Caco-2 (cell line): ENCODE results near the gene COQ10B. TPM values are rescaled to one million over a fixed set of nuclear protein-coding genes. Genes with fewer than 3 reads are reported as not detected.

Experiments used
- BruUV-seq: library from RNA; stranded (reverse); fragments of 400-500 nt; replicated peaks from 2 replicates; lab custom pipeline; 2021; lab: Mats Ljungman, UMichigan
- CTCF ChIA-PET: fragments of 300-600 bp; sonication (Branson Sonifier 250); formaldehyde crosslinking; loops from one replicate; lab custom pipeline; 2022; ENCODE audit warnings: antibody characterized with exemption; lab: Charles Lee
- POLR2A ChIA-PET: fragments of 300-600 bp; sonication (Branson Sonifier 250); formaldehyde crosslinking; loops from one replicate; lab custom pipeline; 2022; ENCODE audit warnings: antibody characterized with exemption; lab: Charles Lee
- DNase-seq, 2 experiments: peaks; one replicate each; pipeline versions ENCODE4 v3.0.0 to v3.0.0-alpha.2; 2020 to 2022
- H3K27me3 ChIP-seq: replicated peaks from 2 replicates; pipeline ENCODE4 v1.6.0; 2011; ENCODE audit warnings: low read length; ENCODE audit not compliant: control insufficient read depth, insufficient read depth
- H3K36me3 ChIP-seq: 2 replicates; pipeline ENCODE4 v1.5.1; 2011; ENCODE audit warnings: low read length; ENCODE audit not compliant: control insufficient read depth, insufficient read depth
- H3K4me1 ChIP-seq: fragments of 250-450 bp; sonication (Bioruptor Pico); 2 replicates; pipeline ENCODE4 v1.5.1; 2020; ENCODE audit warnings: mild to moderate bottlenecking
- H3K4me3 ChIP-seq: 2 replicates; pipeline ENCODE4 v1.5.1; 2011; ENCODE audit warnings: low read depth, mild to moderate bottlenecking, control low read depth, low read length
- H3K9me3 ChIP-seq: fragments of 250-450 bp; sonication (Bioruptor Pico); 2 replicates; pipeline ENCODE4 v1.5.1; 2020; ENCODE audit warnings: mild to moderate bottlenecking, moderate library complexity
- H3K27ac Mint-ChIP-seq: one replicate; pipeline ENCODE4 v1.8.0; 2022; ENCODE audit warnings: mixed read lengths; ENCODE audit not compliant: unreplicated experiment
- H3K27me3 Mint-ChIP-seq: one replicate; pipeline ENCODE4 v1.8.0; 2022; ENCODE audit warnings: mixed read lengths; ENCODE audit not compliant: insufficient read depth, unreplicated experiment
- H3K36me3 Mint-ChIP-seq: one replicate; pipeline ENCODE4 v1.8.0; 2022; ENCODE audit warnings: mild to moderate bottlenecking, mixed read lengths; ENCODE audit not compliant: insufficient read depth, unreplicated experiment
- H3K4me1 Mint-ChIP-seq: one replicate; pipeline ENCODE4 v1.8.0; 2022; ENCODE audit warnings: low read depth, mixed read lengths; ENCODE audit not compliant: unreplicated experiment
- H3K4me3 Mint-ChIP-seq: one replicate; pipeline ENCODE4 v1.8.0; 2022; ENCODE audit warnings: mild to moderate bottlenecking, moderate library complexity, mixed read lengths; ENCODE audit not compliant: unreplicated experiment
- H3K9me3 Mint-ChIP-seq: one replicate; pipeline ENCODE4 v1.8.0; 2022; ENCODE audit warnings: mixed read lengths; ENCODE audit not compliant: unreplicated experiment
- CTCF ChIP-seq, 2 experiments: fragments of 200-600 bp in 1 of 2; IDR thresholded peaks; 1 replicate in 1 of 2; 2 replicates in 1 of 2; pipeline versions ENCODE4 v1.5.1 to v1.8.0; 2011 to 2022; ENCODE audit warnings: antibody characterized with exemption in 1 of 2, control low read depth in 1 of 2, inconsistent platforms in 1 of 2, low read depth in 1 of 2, low read length in 1 of 2, mild to moderate bottlenecking in 1 of 2, moderate library complexity in 1 of 2; ENCODE audit not compliant: insufficient read depth in 1 of 2, severe bottlenecking in 1 of 2, unreplicated experiment in 1 of 2
- intact Hi-C: fragments of 100-400 bp; cut with micrococcal nuclease; formaldehyde crosslinking; loops from one replicate; pipeline ENCODE4 v1.10.0; 2022; ENCODE audit not compliant: unreplicated experiment
- total RNA-seq: library from RNA; stranded (reverse); gene quantifications from 2 replicates; pipeline ENCODE4 v1.2.3, GENCODE V29; 2022

The COQ10B gene
- total RNA-seq, 1 experiment from 2014 or later: 22.5 TPM

- DNase-seq: no peak
- POLR2A ChIA-PET: no interaction called here
- H3K4me3 ChIP-seq: no peak overlapping the region
- no peaks in the 10 kb centered on the region for H3K4me1 Mint-ChIP-seq
- H3K9me3 Mint-ChIP-seq: peaks cover 10% of the 10 kb centered on the region
- H3K36me3 ChIP-seq: peaks cover 2% of the 10 kb centered on the region; the same call in 1 of the 2 replicates
- intact Hi-C loops: no loop called here
- H3K4me1 ChIP-seq: no peaks in the 10 kb centered on the region
- H3K36me3 Mint-ChIP-seq: peaks cover 94% of the 10 kb centered on the region
- H3K9me3 ChIP-seq: peaks cover 9% of the 10 kb centered on the region
- no peak overlapping the region for H3K4me3 Mint-ChIP-seq
- TF ChIP-seq CTCF (IDR thresholded peaks at IDR 0.05; ENCODE audit: insufficient read depth in 1 of 2, low read depth in 1 of 2, low read length in 1 of 2, severe bottlenecking in 1 of 2, unreplicated experiment in 1 of 2): no peak
- no peak overlapping the region for H3K27ac Mint-ChIP-seq
- CTCF ChIA-PET: no interaction called here
- H3K27me3 Mint-ChIP-seq: no peaks in the 10 kb centered on the region
- BruUV-seq: no TSS peak
- H3K27me3 ChIP-seq: no peaks in the 10 kb centered on the region
Measured at GRCh38 chr2:197487385-197487784, 34.0 kb downstream of the COQ10B start.

- ChIA-PET CTCF (no interaction called here), POLR2A (interaction anchor here (1.3 kb wide), 1 partner anchor 43 kb away, joined by 3 read pairs; the partner anchor contains the start of gene COQ10B)
- peaks cover 33% of the 10 kb centered on the region for H3K4me1 ChIP-seq
- no peaks in the 10 kb centered on the region for H3K27me3 ChIP-seq
- Mint-ChIP-seq H3K36me3 (peaks cover 98% of the 10 kb centered on the region), H3K27ac (no peak overlapping the region), H3K4me3 (no peak overlapping the region), H3K4me1 (no peaks in the 10 kb centered on the region), H3K27me3 (no peaks in the 10 kb centered on the region), H3K9me3 (no peaks in the 10 kb centered on the region)
- BruUV-seq: no TSS peak
- DNase-seq: no peak
- no peaks in the 10 kb centered on the region for H3K9me3 ChIP-seq
- TF ChIP-seq CTCF (IDR thresholded peaks at IDR 0.05; ENCODE audit: insufficient read depth in 1 of 2, low read depth in 1 of 2, low read length in 1 of 2, severe bottlenecking in 1 of 2, unreplicated experiment in 1 of 2): no peak
- no peak overlapping the region for H3K4me3 ChIP-seq
- peaks cover 2% of the 10 kb centered on the region; the same call in 1 of the 2 replicates for H3K36me3 ChIP-seq
- intact Hi-C loops: loop anchor here (5.0 kb wide), 1 partner anchor 282 kb away; no protein-coding TSS in a partner anchor
Measured at GRCh38 chr2:197495433-197496134, 42.2 kb downstream of the COQ10B start.

GRCh38 chr2:197496695-197497094 lies 43.3 kb downstream of the COQ10B start:
- BruUV-seq: no TSS peak
- Mint-ChIP-seq H3K27me3 (no peaks in the 10 kb centered on the region), H3K4me1 (no peaks in the 10 kb centered on the region), H3K36me3 (peaks cover 98% of the 10 kb centered on the region), H3K9me3 (no peaks in the 10 kb centered on the region), H3K27ac (no peak overlapping the region), H3K4me3 (peak overlapping the region; percentile 95)
- ChIA-PET POLR2A (no interaction called here), CTCF (no interaction called here)
- Histone ChIP-seq H3K27me3 (no peaks in the 10 kb centered on the region), H3K4me1 (peaks cover 33% of the 10 kb centered on the region), H3K9me3 (no peaks in the 10 kb centered on the region), H3K36me3 (peaks cover 2% of the 10 kb centered on the region; the same call in 1 of the 2 replicates), H3K4me3 (no peak overlapping the region)
- no peak for DNase-seq
- intact Hi-C loops: loop anchor here (5.0 kb wide), 1 partner anchor 281 kb away; no protein-coding TSS in a partner anchor
- TF ChIP-seq CTCF (IDR thresholded peaks at IDR 0.05; ENCODE audit: insufficient read depth in 1 of 2, low read depth in 1 of 2, low read length in 1 of 2, severe bottlenecking in 1 of 2, unreplicated experiment in 1 of 2): no peak
